Neuronal stem cell (in vitro differentiated cells): ENCODE results near the gene GRIP2.
A peak's percentile ranks its signal among the peaks of the same experiment; 100 is the strongest.

Experiments
- DNase-seq: peaks from one replicate; pipeline ENCODE4 v3.0.0-alpha.2; 2013; ENCODE audit warnings: low spot score
- H2AFZ ChIP-seq: one replicate; pipeline ENCODE4 v1.6.1; 2013; ENCODE audit warnings: mild to moderate bottlenecking, low read length, inconsistent platforms
- H2AK5ac ChIP-seq: 2 replicates; pipeline ENCODE4 v1.6.1; 2013; ENCODE audit warnings: low read depth, mild to moderate bottlenecking, inconsistent platforms, low read length, moderate library complexity, mixed read lengths
- H2BK120ac ChIP-seq: 2 replicates; pipeline ENCODE4 v1.6.1; 2013; ENCODE audit warnings: low read depth, mild to moderate bottlenecking, inconsistent platforms, low read length, moderate library complexity, mixed read lengths
- H2BK12ac ChIP-seq: one replicate; pipeline ENCODE4 v1.6.1; 2013; ENCODE audit warnings: low read length, inconsistent platforms
- H2BK15ac ChIP-seq: 2 replicates; pipeline ENCODE4 v1.6.1; 2013; ENCODE audit warnings: mild to moderate bottlenecking, low read length, inconsistent platforms, mixed read lengths
- H2BK5ac ChIP-seq: one replicate; pipeline ENCODE4 v1.6.1; 2013; ENCODE audit warnings: inconsistent platforms, mild to moderate bottlenecking, low read length, moderate library complexity
- H3K14ac ChIP-seq: one replicate; pipeline ENCODE4 v1.6.1; 2013; ENCODE audit warnings: low read length, inconsistent platforms
- H3K18ac ChIP-seq: 2 replicates; pipeline ENCODE4 v1.6.1; 2013; ENCODE audit warnings: low read length, inconsistent platforms
- H3K23ac ChIP-seq: 2 replicates; pipeline ENCODE4 v1.6.1; 2013; ENCODE audit warnings: low read depth, mild to moderate bottlenecking, mixed read lengths, low read length, inconsistent platforms; ENCODE audit not compliant: poor library complexity
- H3K27ac ChIP-seq: replicated peaks from 3 replicates; pipeline ENCODE4 v1.5.1; 2013; ENCODE audit warnings: low read length, inconsistent platforms
- H3K27me3 ChIP-seq, 3 experiments: 2 replicates each; pipeline ENCODE4 v1.6.1; 2013; ENCODE audit warnings: low read length in 3 of 3, mild to moderate bottlenecking in 2 of 3, inconsistent platforms in 1 of 3, low read depth in 1 of 3, mixed read lengths in 1 of 3, moderate library complexity in 1 of 3; ENCODE audit not compliant: control insufficient read depth in 3 of 3, insufficient read depth in 3 of 3
- H3K36me3 ChIP-seq, 2 donors: replicated peaks in 1 of 2; 2 replicates each; pipeline ENCODE4 v1.6.1; 2013; ENCODE audit warnings: low read length in 2 of 2; ENCODE audit not compliant: control insufficient read depth in 2 of 2, insufficient read depth in 2 of 2
- H3K4ac ChIP-seq: 2 replicates; pipeline ENCODE4 v1.6.1; 2013; ENCODE audit warnings: inconsistent platforms, mild to moderate bottlenecking, low read length, moderate library complexity
- H3K4me1 ChIP-seq, 2 donors: 1 replicate in 1 of 2; 2 replicates in 1 of 2; pipeline ENCODE4 v1.6.1; 2013; ENCODE audit warnings: low read length in 2 of 2, low read depth in 1 of 2; ENCODE audit not compliant: control insufficient read depth in 2 of 2, insufficient read depth in 1 of 2
- H3K4me2 ChIP-seq: one replicate; pipeline ENCODE4 v1.6.1; 2013; ENCODE audit warnings: mild to moderate bottlenecking, low read length, inconsistent platforms; ENCODE audit not compliant: insufficient read depth, poor library complexity, severe bottlenecking
- H3K4me3 ChIP-seq, 2 donors: 2 replicates each; pipeline ENCODE4 v1.5.1; 2013; ENCODE audit warnings: low read length in 2 of 2, mild to moderate bottlenecking in 2 of 2, inconsistent platforms in 1 of 2, moderate library complexity in 1 of 2
- H3K79me1 ChIP-seq: one replicate; pipeline ENCODE4 v1.6.1; 2013; ENCODE audit warnings: low read depth, mild to moderate bottlenecking, inconsistent platforms, low read length, moderate library complexity
- H3K9ac ChIP-seq: one replicate; pipeline ENCODE4 v1.6.1; 2013; ENCODE audit warnings: mild to moderate bottlenecking, low read depth, low read length, inconsistent platforms; ENCODE audit not compliant: poor library complexity
- H3K9me3 ChIP-seq, 2 donors: replicated peaks in 1 of 2; 2 replicates each; pipeline versions ENCODE3 to v1.6.1; 2013; ENCODE audit warnings: low read length in 2 of 2, mild to moderate bottlenecking in 2 of 2, inconsistent platforms in 1 of 2, low read depth in 1 of 2, mixed read lengths in 1 of 2, moderate library complexity in 1 of 2; ENCODE audit not compliant: control insufficient read depth in 2 of 2, insufficient read depth in 1 of 2
- H4K8ac ChIP-seq: one replicate; pipeline ENCODE4 v1.6.1; 2013; ENCODE audit warnings: low read depth, mild to moderate bottlenecking, inconsistent platforms, low read length, moderate library complexity
- H4K91ac ChIP-seq: one replicate; pipeline ENCODE4 v1.6.1; 2013; ENCODE audit warnings: low read length, low read depth, mild to moderate bottlenecking, inconsistent platforms; ENCODE audit not compliant: poor library complexity
- WGBS, 2 donors: extraction: QIAGEN DNeasy Blood & Tissue Kit; methylation state at CpG; one replicate each; pipeline ENCODE4 v1.1.7; 2013; ENCODE audit warnings: missing lambda C conversion rate in 2 of 2, mixed read lengths in 1 of 2; ENCODE audit not compliant: insufficient read length in 2 of 2, insufficient replicate concordance in 1 of 2; ENCODE audit errors: extremely low coverage in 2 of 2; 5-methylcytosine and 5-hydroxymethylcytosine counted together

GRIP2 gene

GRCh38 chr3:14570089-14570488 is 29.9 kb upstream of the GRIP2 start:
- Histone ChIP-seq H3K79me1 (no peaks in the 10 kb centered on the region), H4K8ac (no peak overlapping the region), H2BK120ac (no peak overlapping the region), H3K4me2 (no peak overlapping the region), H2AK5ac (no peak overlapping the region), H3K4me1 (no peaks in the 10 kb centered on the region), H3K36me3 (no peaks in the 10 kb centered on the region), H2AFZ (no peak overlapping the region), H3K27me3 (peaks cover 0 to 19% (median 0%) of the 10 kb centered on the region in 3 experiments), H3K4me3 (no peak overlapping the region), H3K14ac (no peak overlapping the region), H2BK15ac (no peak overlapping the region), H3K4ac (no peak overlapping the region), H2BK12ac (no peak overlapping the region), H3K23ac (no peak overlapping the region), H3K18ac (no peak overlapping the region), H4K91ac (no peak overlapping the region), H3K9me3 (no peaks in the 10 kb centered on the region), H3K27ac (no peak overlapping the region), H2BK5ac (no peak overlapping the region), H3K9ac (no peak overlapping the region)
- WGBS, 2 donors: no CpG with 5 or more reads among the region's 5 CpGs
- no peak for DNase-seq

GRCh38 chr3:14569474-14570000 is 29.4 kb upstream of the GRIP2 start:
- H2AK5ac ChIP-seq: peak overlapping the region; percentile 3
- no peak overlapping the region for H4K8ac ChIP-seq
- H3K4me2 ChIP-seq: no peak overlapping the region
- no peak overlapping the region for H3K18ac ChIP-seq
- no CpG with 5 or more reads among the region's 11 CpGs for WGBS, 2 donors
- H3K4ac ChIP-seq: no peak overlapping the region
- no peak overlapping the region for H3K9ac ChIP-seq
- H3K4me1 ChIP-seq: no peaks in the 10 kb centered on the region
- H4K91ac ChIP-seq: no peak overlapping the region
- no peak overlapping the region for H3K4me3 ChIP-seq
- no peak overlapping the region for H2BK15ac ChIP-seq
- no peak overlapping the region for H2AFZ ChIP-seq
- H2BK12ac ChIP-seq: peak overlapping the region; percentile 76
- no peak overlapping the region for H3K14ac ChIP-seq
- DNase-seq: no peak
- H3K79me1 ChIP-seq: no peaks in the 10 kb centered on the region
- H3K9me3 ChIP-seq: no peaks in the 10 kb centered on the region
- H3K23ac ChIP-seq: no peak overlapping the region
- H3K27me3 ChIP-seq: peaks cover 0 to 22% (median 0%) of the 10 kb centered on the region in 3 experiments
- no peak overlapping the region for H2BK5ac ChIP-seq
- H3K27ac ChIP-seq: no peak overlapping the region
- no peak overlapping the region for H2BK120ac ChIP-seq
- no peaks in the 10 kb centered on the region for H3K36me3 ChIP-seq

DNA sequence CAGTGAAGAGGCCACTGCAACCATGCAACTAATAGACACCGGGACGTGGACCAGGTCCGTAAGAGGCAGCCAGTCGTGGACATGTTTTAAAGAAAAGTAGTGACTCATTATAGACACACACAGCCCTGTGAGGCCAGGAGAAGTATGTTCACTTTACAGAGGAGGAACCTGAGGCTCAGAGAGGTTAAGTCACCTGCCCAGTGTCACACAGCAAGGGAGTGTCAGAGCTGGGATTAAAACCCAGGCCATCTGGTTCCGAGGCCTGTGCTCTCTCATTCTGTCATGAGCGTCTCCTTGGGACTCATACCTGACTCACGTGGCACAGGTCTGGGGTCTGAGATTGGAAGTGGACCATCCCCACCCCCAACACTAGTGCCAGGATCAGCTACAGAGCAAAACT is 28.1 kb upstream of the GRIP2 start:
- no peak overlapping the region for H4K8ac ChIP-seq

DNA sequence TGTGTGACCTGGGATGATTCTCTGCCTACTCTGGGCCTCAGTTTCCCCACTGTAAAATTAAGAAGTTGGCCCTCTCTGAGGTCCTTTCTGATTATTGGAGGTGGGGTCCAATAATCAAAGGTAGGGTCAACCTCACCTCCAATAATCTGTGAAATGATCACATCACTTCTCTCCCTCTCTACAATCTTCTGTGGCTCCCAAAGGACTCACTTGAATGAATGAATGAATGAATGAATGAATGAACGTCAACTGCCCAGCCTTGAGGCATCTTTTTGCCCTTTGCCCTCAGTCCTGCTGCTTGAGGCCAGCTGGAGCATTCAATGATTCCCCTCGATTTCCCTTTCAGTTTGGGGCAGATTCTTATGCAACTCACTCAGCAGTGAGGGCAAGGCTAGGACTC is 26.7 kb upstream of the GRIP2 start:
- Histone ChIP-seq H2BK12ac (no peak overlapping the region), H3K4ac (no peak overlapping the region), H3K4me1 (peaks cover 0 to 6% of the 10 kb centered on the region in 2 donors), H3K9me3 (no peaks in the 10 kb centered on the region), H3K23ac (no peak overlapping the region), H3K79me1 (no peaks in the 10 kb centered on the region), H3K27me3 (peaks cover 0 to 34% (median 0%) of the 10 kb centered on the region in 3 experiments), H2BK120ac (no peak overlapping the region), H4K8ac (no peak overlapping the region), H2BK15ac (no peak overlapping the region), H3K4me3 (no peak overlapping the region), H2AK5ac (no peak overlapping the region), H3K14ac (no peak overlapping the region), H3K4me2 (no peak overlapping the region), H3K36me3 (no peaks in the 10 kb centered on the region), H2BK5ac (no peak overlapping the region), H4K91ac (no peak overlapping the region), H3K27ac (no peak overlapping the region), H2AFZ (no peak overlapping the region), H3K9ac (no peak overlapping the region), H3K18ac (no peak overlapping the region)
- no CpG with 5 or more reads among the region's 2 CpGs for WGBS, 2 donors
- no peak for DNase-seq

More for the DNA sequence above, 28.1 kb upstream of the GRIP2 start:
- H3K14ac ChIP-seq: no peak overlapping the region
- H2AFZ ChIP-seq: no peak overlapping the region
- H3K27ac ChIP-seq: no peak overlapping the region
- peak overlapping the region; percentile 35 for H2BK15ac ChIP-seq
- no peak overlapping the region for H3K4ac ChIP-seq
- peaks cover 0 to 29% (median 0%) of the 10 kb centered on the region in 3 experiments for H3K27me3 ChIP-seq
- no peaks in the 10 kb centered on the region for H3K9me3 ChIP-seq
- H3K4me1 ChIP-seq: peaks cover 0 to 5% of the 10 kb centered on the region in 2 donors
- H3K36me3 ChIP-seq: no peaks in the 10 kb centered on the region
- H3K4me2 ChIP-seq: no peak overlapping the region
- no peak overlapping the region for H4K91ac ChIP-seq
- H3K79me1 ChIP-seq: no peaks in the 10 kb centered on the region
- H3K4me3 ChIP-seq: no peak overlapping the region
- H2BK120ac ChIP-seq: no peak overlapping the region
- H2AK5ac ChIP-seq: no peak overlapping the region
- WGBS, 2 donors: no CpG with 5 or more reads among the region's 7 CpGs
- no peak overlapping the region for H3K18ac ChIP-seq
- peak overlapping the region; percentile 29 for H2BK5ac ChIP-seq
- DNase-seq: no peak
- peak overlapping the region; percentile 51 for H2BK12ac ChIP-seq
- peak overlapping the region; percentile 10 for H3K23ac ChIP-seq
- H3K9ac ChIP-seq: no peak overlapping the region
